Smooth muscle cell (in vitro differentiated cells): ENCODE data around the gene KCNH1. TPM values are rescaled to one million over a fixed set of nuclear protein-coding genes. Genes with fewer than 3 reads are reported as not detected.

Experiments used
- DNase-seq: peaks from one replicate; lab custom pipeline; 2025; ENCODE audit not compliant: unreplicated experiment; lab: John Stamatoyannopoulos, UW
- H2AFZ ChIP-seq: fragments of 200-600 bp; sonication (generic); 2 replicates; pipeline ENCODE4 v1.6.0; 2016; ENCODE audit warnings: antibody characterized with exemption, low read depth, mild to moderate bottlenecking
- H3F3A ChIP-seq: fragments of 200-600 bp; sonication (generic); 2 replicates; pipeline ENCODE4 v1.6.0; 2017; ENCODE audit warnings: antibody characterized with exemption, low read depth
- H3K27ac ChIP-seq: fragments of 200-600 bp; sonication (generic); 2 replicates; pipeline ENCODE4 v1.5.1; 2016; ENCODE audit warnings: low read depth, mild to moderate bottlenecking
- H3K27me3 ChIP-seq: fragments of 200-600 bp; sonication (generic); 2 replicates; pipeline ENCODE4 v1.6.1; 2016; ENCODE audit warnings: low read depth, mild to moderate bottlenecking
- H3K36me3 ChIP-seq: fragments of 200-600 bp; sonication (generic); 2 replicates; pipeline ENCODE4 v1.5.1; 2016; ENCODE audit warnings: low read depth
- H3K4me1 ChIP-seq: fragments of 200-600 bp; sonication (generic); 2 replicates; pipeline ENCODE4 v1.5.1; 2016; ENCODE audit warnings: low read depth
- H3K4me2 ChIP-seq: fragments of 200-600 bp; sonication (generic); 2 replicates; pipeline ENCODE4 v1.6.0; 2016; ENCODE audit warnings: mild to moderate bottlenecking
- H3K4me3 ChIP-seq: fragments of 200-600 bp; sonication (generic); 2 replicates; pipeline ENCODE4 v1.5.1; 2016; ENCODE audit warnings: mild to moderate bottlenecking
- H3K79me2 ChIP-seq: fragments of 200-600 bp; sonication (generic); 2 replicates; pipeline ENCODE4 v1.6.0; 2016; ENCODE audit warnings: low read depth, mild to moderate bottlenecking
- H3K9ac ChIP-seq: fragments of 200-600 bp; sonication (generic); 2 replicates; pipeline ENCODE4 v1.6.0; 2016; ENCODE audit warnings: low read depth
- H3K9me3 ChIP-seq: fragments of 200-600 bp; sonication (generic); replicated peaks from 2 replicates; pipeline ENCODE4 v1.5.1; 2016; ENCODE audit warnings: low read depth
- H4K20me1 ChIP-seq: fragments of 200-600 bp; sonication (generic); 2 replicates; pipeline ENCODE4 v1.6.0; 2016; ENCODE audit warnings: low read depth
- WGBS: methylation state at CpG from one replicate; pipeline ENCODE4 v1.1.7; 2016; ENCODE audit warnings: low lambda C conversion rate; 5-methylcytosine and 5-hydroxymethylcytosine counted together
- polyA plus RNA-seq: library from polyadenylated mRNA; unstranded; fragments of >200 nt; fragmentation: Nextera tagmentation; extraction: Ambion mirVana; gene quantifications from 2 replicates; pipeline ENCODE4 v1.2.1, GENCODE V29; 2016
- total RNA-seq: library from RNA; depleted of rRNA; stranded (reverse); fragments of >200 nt; gene quantifications from 2 replicates; pipeline ENCODE4 v1.2.3, GENCODE V29; 2014
- TF ChIP-seq, protein P1 (sequence below): fragments of 200-600 bp; sonication (generic); IDR thresholded peaks from 2 replicates; pipeline ENCODE4 v1.5.1; 2017; ENCODE audit warnings: borderline replicate concordance, mild to moderate bottlenecking, antibody characterized with exemption; ENCODE audit not compliant: insufficient read depth, poor library complexity, severe bottlenecking

Gene KCNH1
- total and polyA plus RNA-seq, 2 experiments from 2014 or later = 0.30 to 1.9 TPM

DNA sequence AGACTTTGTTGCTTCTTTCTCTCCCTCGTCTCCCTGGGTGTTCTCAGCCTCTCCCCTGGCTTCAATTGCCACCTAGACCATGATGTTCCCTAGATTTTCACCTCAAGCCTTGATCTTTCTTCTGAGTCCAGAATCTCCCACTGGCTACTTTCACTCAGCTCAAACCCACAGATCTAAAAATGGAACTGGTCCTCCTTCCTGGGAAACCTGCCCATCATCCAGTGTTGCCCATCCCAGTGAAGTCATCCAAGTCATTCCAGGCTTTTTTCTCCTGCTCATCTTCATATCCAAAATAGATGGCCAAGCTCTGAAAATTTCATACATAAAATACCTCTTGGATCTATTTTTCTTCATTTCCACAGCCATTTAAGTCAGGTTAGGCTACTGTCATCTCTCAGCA lies 347.4 kb downstream of the KCNH1 start:
- Histone ChIP-seq H2AFZ (no peak overlapping the region), H3K79me2 (no peaks in the 10 kb centered on the region), H3K4me2 (no peak overlapping the region), H3F3A (no peaks in the 10 kb centered on the region), H3K36me3 (no peaks in the 10 kb centered on the region), H3K27me3 (peaks cover 11% of the 10 kb centered on the region), H3K9ac (no peak overlapping the region), H3K4me1 (no peaks in the 10 kb centered on the region), H3K9me3 (no peaks in the 10 kb centered on the region), H4K20me1 (no peaks in the 10 kb centered on the region), H3K27ac (no peak overlapping the region), H3K4me3 (no peak overlapping the region)
- TF ChIP-seq, protein P1, sequence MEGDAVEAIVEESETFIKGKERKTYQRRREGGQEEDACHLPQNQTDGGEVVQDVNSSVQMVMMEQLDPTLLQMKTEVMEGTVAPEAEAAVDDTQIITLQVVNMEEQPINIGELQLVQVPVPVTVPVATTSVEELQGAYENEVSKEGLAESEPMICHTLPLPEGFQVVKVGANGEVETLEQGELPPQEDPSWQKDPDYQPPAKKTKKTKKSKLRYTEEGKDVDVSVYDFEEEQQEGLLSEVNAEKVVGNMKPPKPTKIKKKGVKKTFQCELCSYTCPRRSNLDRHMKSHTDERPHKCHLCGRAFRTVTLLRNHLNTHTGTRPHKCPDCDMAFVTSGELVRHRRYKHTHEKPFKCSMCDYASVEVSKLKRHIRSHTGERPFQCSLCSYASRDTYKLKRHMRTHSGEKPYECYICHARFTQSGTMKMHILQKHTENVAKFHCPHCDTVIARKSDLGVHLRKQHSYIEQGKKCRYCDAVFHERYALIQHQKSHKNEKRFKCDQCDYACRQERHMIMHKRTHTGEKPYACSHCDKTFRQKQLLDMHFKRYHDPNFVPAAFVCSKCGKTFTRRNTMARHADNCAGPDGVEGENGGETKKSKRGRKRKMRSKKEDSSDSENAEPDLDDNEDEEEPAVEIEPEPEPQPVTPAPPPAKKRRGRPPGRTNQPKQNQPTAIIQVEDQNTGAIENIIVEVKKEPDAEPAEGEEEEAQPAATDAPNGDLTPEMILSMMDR = no peak
- 95% methylated on average over 1 of the region's 1 CpG for WGBS
- no peak for DNase-seq

DNA sequence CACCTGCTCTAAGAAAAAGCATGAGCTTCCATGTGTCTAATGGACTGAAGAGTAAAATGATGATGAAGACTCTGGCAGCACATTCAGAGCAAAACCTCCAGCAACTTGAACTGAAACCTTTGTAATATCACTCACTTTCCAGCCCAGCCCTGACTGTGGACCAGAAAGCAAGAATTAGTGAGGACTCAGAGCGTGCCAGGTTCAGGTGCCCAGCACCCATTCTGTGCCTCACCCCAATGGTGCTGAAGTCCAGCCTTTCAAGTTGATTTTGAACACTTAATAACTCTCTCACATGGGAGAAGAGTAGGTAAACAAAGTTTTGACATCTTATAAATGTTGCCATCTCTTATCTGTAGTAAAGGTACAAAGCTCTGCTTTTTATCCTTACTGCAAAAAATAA lies 350.0 kb downstream of the KCNH1 start:
- Histone ChIP-seq H3K27me3 (peaks cover 18% of the 10 kb centered on the region), H3K9ac (no peak overlapping the region), H2AFZ (no peak overlapping the region), H3K4me3 (no peak overlapping the region), H3K4me1 (no peaks in the 10 kb centered on the region), H3K9me3 (no peaks in the 10 kb centered on the region), H3K79me2 (no peaks in the 10 kb centered on the region), H3F3A (no peaks in the 10 kb centered on the region), H3K27ac (no peak overlapping the region), H4K20me1 (no peaks in the 10 kb centered on the region), H3K4me2 (no peak overlapping the region), H3K36me3 (no peaks in the 10 kb centered on the region)
- DNase-seq = no peak
- TF ChIP-seq, protein P1 = no peak
- WGBS = 89% methylated on average over 1 of the region's 1 CpG

DNA sequence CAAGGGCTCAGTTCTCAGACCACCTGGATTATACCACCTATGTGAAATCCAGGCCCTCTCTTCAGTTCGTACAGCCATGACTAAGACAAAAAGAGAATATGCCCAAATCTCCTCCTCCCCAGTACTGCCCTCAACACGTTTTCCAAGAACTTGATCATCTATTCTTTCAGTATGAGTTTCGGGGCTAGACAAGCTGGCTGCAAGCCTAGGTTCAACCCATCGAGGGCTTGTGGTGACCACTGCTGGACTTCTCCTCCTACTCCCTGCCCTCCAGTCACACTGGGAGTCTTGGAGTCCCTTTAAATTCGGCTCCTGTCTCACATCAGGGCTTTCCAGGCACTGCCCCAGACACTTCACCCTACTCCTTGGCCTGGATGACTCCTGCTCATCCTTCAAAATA lies 352.3 kb downstream of the KCNH1 start:
- 85% methylated on average over 5 of the region's 5 CpGs for WGBS
- TF ChIP-seq, protein P1 = no peak
- no peak for DNase-seq

DNA sequence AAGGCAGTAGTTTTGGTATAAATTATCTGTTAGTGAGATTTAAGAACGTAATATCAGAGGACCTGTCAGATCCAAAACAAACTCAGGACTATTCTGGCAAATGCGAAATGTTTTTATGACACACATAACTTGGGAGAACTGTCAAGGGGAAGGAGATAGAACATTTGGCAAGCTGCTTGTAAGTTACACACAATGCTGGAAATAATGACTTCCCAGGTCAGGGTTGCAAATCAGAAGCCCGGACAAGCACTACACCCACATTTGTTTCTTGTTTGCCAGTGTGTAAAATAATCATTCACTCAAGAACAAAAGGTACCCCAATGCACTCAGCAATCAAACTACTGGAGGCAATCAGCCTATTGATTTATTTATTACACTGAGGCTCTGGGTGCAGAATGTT lies 354.7 kb downstream of the KCNH1 start:
- Histone ChIP-seq H3K79me2 (no peaks in the 10 kb centered on the region), H3K27ac (no peak overlapping the region), H3K36me3 (no peaks in the 10 kb centered on the region), H3K4me1 (no peaks in the 10 kb centered on the region), H3F3A (no peaks in the 10 kb centered on the region), H2AFZ (no peak overlapping the region), H3K4me2 (no peak overlapping the region), H3K9ac (no peak overlapping the region), H3K9me3 (no peaks in the 10 kb centered on the region), H3K4me3 (no peak overlapping the region), H3K27me3 (peaks cover 10% of the 10 kb centered on the region), H4K20me1 (no peaks in the 10 kb centered on the region)
- no peak for DNase-seq
- TF ChIP-seq, protein P1 = no peak
- WGBS = 86% methylated on average over 3 of the region's 3 CpGs

More for the DNA sequence above, 352.3 kb downstream of the KCNH1 start:
- Histone ChIP-seq H3K36me3 (no peaks in the 10 kb centered on the region), H4K20me1 (no peaks in the 10 kb centered on the region), H3K27me3 (peaks cover 18% of the 10 kb centered on the region), H3K9ac (no peak overlapping the region), H3K4me3 (no peak overlapping the region), H2AFZ (no peak overlapping the region), H3K27ac (no peak overlapping the region), H3K79me2 (no peaks in the 10 kb centered on the region), H3F3A (no peaks in the 10 kb centered on the region), H3K4me2 (no peak overlapping the region), H3K4me1 (no peaks in the 10 kb centered on the region), H3K9me3 (no peaks in the 10 kb centered on the region)
